SK-N-SH treated with all-trans-retinoic acid at 6 μM for 48 hours (cell line): Measurements from ENCODE around the gene SEMA5A.

Source experiments
- ATAC-seq: fragments of 200-7000 bp; cut with Tn5 transposase; 3 replicates; pipeline ENCODE4 v1.9.1; 2020; ENCODE audit warnings: mild to moderate bottlenecking, moderate library complexity
- ARNTL ChIP-seq: fragments of 450-650 bp; formaldehyde crosslinking; IDR thresholded peaks from 2 replicates; pipeline ENCODE4 v1.5.0; 2020; ENCODE audit warnings: low read depth, mild to moderate bottlenecking, moderate library complexity, borderline replicate concordance
- BACH2 ChIP-seq: fragments of 250-450 bp; sonication (Bioruptor Pico); IDR thresholded peaks from 2 replicates; pipeline ENCODE4 v1.9.0; 2021; ENCODE audit warnings: mild to moderate bottlenecking, borderline replicate concordance
- CSDC2 ChIP-seq: fragments of 250-450 bp; sonication (Bioruptor Pico); IDR thresholded peaks from 2 replicates; pipeline ENCODE4 v1.5.0; 2020; ENCODE audit warnings: mild to moderate bottlenecking, moderate library complexity
- CSRNP3 ChIP-seq: fragments of 250-450 bp; sonication (Bioruptor Pico); IDR thresholded peaks from 2 replicates; pipeline ENCODE4 v1.5.1; 2021; ENCODE audit warnings: mild to moderate bottlenecking, moderate library complexity
- ESRRG ChIP-seq: fragments of 250-450 bp; sonication (Bioruptor Pico); IDR thresholded peaks from 2 replicates; pipeline ENCODE4 v1.6.1; 2021; ENCODE audit warnings: mild to moderate bottlenecking
- GLIS3 ChIP-seq: fragments of 250-450 bp; sonication (Bioruptor Pico); IDR thresholded peaks from 2 replicates; pipeline ENCODE4 v1.5.0; 2020; ENCODE audit warnings: mild to moderate bottlenecking, moderate library complexity
- ISL1 ChIP-seq: fragments of 250-450 bp; sonication (Bioruptor Pico); IDR thresholded peaks from 2 replicates; pipeline ENCODE4 v2.1.2; 2022; ENCODE audit warnings: mild to moderate bottlenecking, moderate library complexity
- OSR1 ChIP-seq: fragments of 250-450 bp; sonication (Bioruptor Pico); IDR thresholded peaks from 2 replicates; pipeline ENCODE4 v1.8.0; 2022; ENCODE audit warnings: moderate library complexity, mild to moderate bottlenecking, inconsistent platforms
- PATZ1 ChIP-seq: fragments of 250-450 bp; sonication (Bioruptor Pico); IDR thresholded peaks from 2 replicates; pipeline ENCODE4 v1.8.0; 2020; ENCODE audit warnings: mild to moderate bottlenecking, moderate library complexity, borderline replicate concordance
- POU6F1 ChIP-seq: fragments of 250-450 bp; sonication (Bioruptor Pico); IDR thresholded peaks from 2 replicates; pipeline ENCODE4 v1.8.0; 2021; ENCODE audit warnings: low read depth, mild to moderate bottlenecking, moderate library complexity, borderline replicate concordance
- PPARA ChIP-seq: fragments of 250-450 bp; sonication (Bioruptor Pico); IDR thresholded peaks from 2 replicates; pipeline ENCODE4 v1.5.0; 2020; ENCODE audit warnings: mild to moderate bottlenecking, borderline replicate concordance
- TCF4 ChIP-seq: fragments of 250-450 bp; sonication (Bioruptor Pico); IDR thresholded peaks from 2 replicates; pipeline ENCODE4 v1.8.0; 2021; ENCODE audit warnings: mild to moderate bottlenecking, moderate library complexity, borderline replicate concordance
- TOX ChIP-seq: fragments of 250-450 bp; sonication (Bioruptor Pico); IDR thresholded peaks from 2 replicates; pipeline ENCODE4 v1.8.0; 2021; ENCODE audit warnings: mild to moderate bottlenecking, moderate library complexity, borderline replicate concordance
- ZC3H10 ChIP-seq: fragments of 250-450 bp; sonication (Bioruptor Pico); IDR thresholded peaks from 2 replicates; pipeline ENCODE4 v1.5.1; 2021; ENCODE audit warnings: mild to moderate bottlenecking, moderate library complexity
- ZFP3 ChIP-seq: fragments of 250-450 bp; sonication (Bioruptor Pico); IDR thresholded peaks from 2 replicates; pipeline ENCODE4 v1.5.0; 2020; ENCODE audit warnings: mild to moderate bottlenecking, moderate library complexity
- ZFP30 ChIP-seq: fragments of 450-650 bp; formaldehyde crosslinking; IDR thresholded peaks from 2 replicates; pipeline ENCODE4 v1.5.0; 2022; ENCODE audit warnings: mild to moderate bottlenecking, moderate library complexity
- ZNF565 ChIP-seq: fragments of 450-650 bp; formaldehyde crosslinking; conservative IDR thresholded peaks from 2 replicates; pipeline ENCODE4 v1.5.0; 2020; ENCODE audit warnings: low read depth, mild to moderate bottlenecking, moderate library complexity
- ZNF70 ChIP-seq: fragments of 450-650 bp; formaldehyde crosslinking; IDR thresholded peaks from 2 replicates; pipeline ENCODE4 v1.5.0; 2020; ENCODE audit warnings: mild to moderate bottlenecking, moderate library complexity
- ZNF8 ChIP-seq: fragments of 450-650 bp; formaldehyde crosslinking; IDR thresholded peaks from 2 replicates; pipeline ENCODE4 v1.5.0; 2020; ENCODE audit warnings: mild to moderate bottlenecking, moderate library complexity

Gene SEMA5A

GRCh38 chr5:9212605-9213004, 333.3 kb downstream of the SEMA5A start (continued):
- TF ChIP-seq CSRNP3 (CRISPR knock-in tag) (no peak), GLIS3 (CRISPR knock-in tag) (no peak), ZNF70 (CRISPR knock-in tag) (no peak), PATZ1 (no peak)

- TF ChIP-seq CSDC2 (CRISPR knock-in tag) (no peak), TOX (CRISPR knock-in tag) (0 out of 2 replicates have a peak, but pooled peaks have one; percentile 46)
- TF ChIP-seq, all 23 proteins: peak for 1
- peak; percentile 40; the same call in 2 of the 3 replicates for ATAC-seq
These were observed 335.9 kb downstream of the SEMA5A start for GRCh38 chr5:9209846-9210492.

GRCh38 chr5:9207817-9208418, 338.0 kb downstream of the SEMA5A start:
- peak; percentile 85 for ATAC-seq
- no peak for TF ChIP-seq CSRNP3 (CRISPR knock-in tag)
- no peak for TF ChIP-seq GLIS3 (CRISPR knock-in tag)
- TF ChIP-seq CSDC2 (CRISPR knock-in tag), result no peak
- no peak for TF ChIP-seq BACH2 (CRISPR knock-in tag)
- TF ChIP-seq TCF4 (CRISPR knock-in tag), result no peak
- TF ChIP-seq OSR1 (CRISPR knock-in tag), result no peak
- TF ChIP-seq ZNF8 (CRISPR knock-in tag), result no peak
- no peak for TF ChIP-seq TOX (CRISPR knock-in tag)
- TF ChIP-seq PPARA (CRISPR knock-in tag), result no peak
- TF ChIP-seq POU6F1, result no peak

- TF ChIP-seq ARNTL (CRISPR knock-in tag) (no peak), ZFP30 (no peak), ESRRG (CRISPR knock-in tag) (no peak), ISL1 (CRISPR knock-in tag) (no peak), ZNF8 (CRISPR knock-in tag) (no peak), PATZ1 (no peak), ZC3H10 (no peak), TCF4 (CRISPR knock-in tag) (no peak), ZFP3 (CRISPR knock-in tag) (no peak), ZNF565 (CRISPR knock-in tag) (no peak), POU6F1 (no peak), CSRNP3 (CRISPR knock-in tag) (no peak), OSR1 (CRISPR knock-in tag) (no peak), TOX (CRISPR knock-in tag) (no peak), BACH2 (CRISPR knock-in tag) (no peak), GLIS3 (CRISPR knock-in tag) (no peak), ZNF70 (CRISPR knock-in tag) (no peak)
- no peak for ATAC-seq
These were observed 343.2 kb downstream of the SEMA5A start for GRCh38 chr5:9202636-9203035.
